ENCODE results near the gene RPP14. TPM values are rescaled to one million over a fixed set of nuclear protein-coding genes. Genes with fewer than 3 reads are reported as not detected.
A peak's percentile ranks its signal among the peaks of the same experiment; 100 is the strongest.

Gene RPP14
- total and polyA plus RNA-seq, 2 of the 4 experiments (the other 2 are of a cell fraction), result 6.6 to 7.8 TPM

GRCh38 chr3:58335652-58335947 lies 29.6 kb downstream of the RPP14 start:
- peak overlapping the region; percentile 89 for H3K56ac ChIP-seq (ENCODE audit: extremely low read depth, insufficient read depth, low read length)
- peak overlapping the region; percentile 48 for H2AK5ac ChIP-seq (ENCODE audit: low read depth, low read length)
- no peaks in the 10 kb centered on the region for H3K9me3 ChIP-seq (ENCODE audit: control insufficient read depth, insufficient read depth, low read length)
- dilution Hi-C loops (cut with HindIII; ENCODE audit: low sequenced_read_pairs, unreplicated experiment), result no loop called here
- H3K9ac ChIP-seq (ENCODE audit: low read depth, low read length), result peak overlapping the region; percentile 85
- peak overlapping the region; percentile 66 for H3K23ac ChIP-seq (ENCODE audit: low read depth, low read length)
- peaks cover 4% of the 10 kb centered on the region; the same call in 1 of the 2 replicates for H3K9me1 ChIP-seq (ENCODE audit: insufficient read depth, low read length)
- intact Hi-C loops (cut with micrococcal nuclease), result loop anchor here (10.0 kb wide), 1 partner anchor 289 kb away; no protein-coding TSS in a partner anchor
- peak overlapping the region; percentile 68 to 83 for H4K8ac ChIP-seq (ENCODE audit: low read depth in 2 of 2, low read length in 2 of 2)
- H3K36me3 ChIP-seq (ENCODE audit: control insufficient read depth, insufficient read depth, low read length), result no peaks in the 10 kb centered on the region; the same call in 1 of the 2 replicates
- ATAC-seq (ENCODE audit: low read depth) (no peak), DNase-seq (no peak)
- H4K20me1 ChIP-seq (ENCODE audit: insufficient read depth, low read length), result peaks cover 13% of the 10 kb centered on the region; the same call in 1 of the 2 replicates
- H4K5ac ChIP-seq (ENCODE audit: low read depth, low read length), result peak overlapping the region; percentile 100
- H2BK120ac ChIP-seq (ENCODE audit: low read depth, low read length), result peak overlapping the region; percentile 84
- peak overlapping the region; percentile 32; the same call in 1 of the 2 replicates for H3K4me3 ChIP-seq (ENCODE audit: insufficient read depth, low read depth, low read length)
- H2BK15ac ChIP-seq (ENCODE audit: low read depth, low read length), result peak overlapping the region; percentile 79; the same call in 2 of the 3 replicates
- in situ Hi-C loops (cut with MboI; ENCODE audit: low sequenced_read_pairs), result no loop called here
- H3K79me1 ChIP-seq (ENCODE audit: low read depth in 1 of 2, low read length in 2 of 2), result peaks cover 14 to 51% of the 10 kb centered on the region in 2 experiments; a peak in 3 of 4 replicates
- H3K18ac ChIP-seq (ENCODE audit: low read depth, low read length), result peak overlapping the region; percentile 100
- peaks cover 16% of the 10 kb centered on the region for H3K4me1 ChIP-seq (ENCODE audit: control insufficient read depth, insufficient read depth, low read length)
- peak overlapping the region; percentile 92 for H3K14ac ChIP-seq (replicated peaks; ENCODE audit: low read depth, low read length)
- H2AK9ac ChIP-seq (replicated peaks; ENCODE audit: low read depth, low read length, poor library complexity), result peak overlapping the region; percentile 8
- H3K4me2 ChIP-seq (ENCODE audit: low read depth, low read length), result peak overlapping the region; percentile 99
- 0% methylated on average over 1 of the region's 1 CpG; no CpG with 5 or more reads in 1 of the 2 experiments for WGBS, 2 experiments (ENCODE audit: extremely low coverage in 2 of 2, insufficient read length in 1 of 2)
- ChIA-PET CTCF (interaction anchor here (0.7 to 1.9 kb wide), 2 partner anchors 51 to 79 kb away, joined by 3 to 7 read pairs; no protein-coding TSS in a partner anchor), POLR2A (ENCODE audit: unreplicated experiment) (interaction anchor here (0.5 to 1.0 kb wide), 2 partner anchors 15 to 38 kb away, joined by 3 read pairs; no protein-coding TSS in a partner anchor)
- BruUV-seq (replicated peaks), result no TSS peak
- peak overlapping the region; percentile 92 for H4K91ac ChIP-seq (ENCODE audit: insufficient read depth, low read depth, low read length)
- peak overlapping the region; percentile 77 for H2BK20ac ChIP-seq (ENCODE audit: low read depth, low read length)
- no peaks in the 10 kb centered on the region for H3K27me3 ChIP-seq (ENCODE audit: control insufficient read depth, insufficient read depth, low read length)
- peak overlapping the region; percentile 90 for H2BK5ac ChIP-seq (ENCODE audit: low read depth, low read length, poor library complexity, severe bottlenecking)
- TF ChIP-seq SMC3 (IDR thresholded peaks at IDR 0.05; ENCODE audit: low read depth, low read length) (no peak), RAD21 (IDR thresholded peaks at IDR 0.05; ENCODE audit: low read length) (no peak), NFE2L2 (IDR thresholded peaks at IDR 0.05; ENCODE audit: low read depth, low read length) (no peak), CEBPB (IDR thresholded peaks at IDR 0.05; ENCODE audit: low read depth, low read length) (no peak), RFX5 (IDR thresholded peaks at IDR 0.05; ENCODE audit: low read depth, low read length) (no peak), RCOR1 (IDR thresholded peaks at IDR 0.05; ENCODE audit: insufficient replicate concordance, low read length) (no peak), MAFK (IDR thresholded peaks at IDR 0.05; ENCODE audit: low read depth, low read length) (no peak), BHLHE40 (IDR thresholded peaks at IDR 0.05; ENCODE audit: low read depth, low read length) (no peak), MAZ (IDR thresholded peaks at IDR 0.05; ENCODE audit: borderline replicate concordance, low read depth, low read length) (no peak), POLR2A (IDR thresholded peaks at IDR 0.05; ENCODE audit: low read depth, low read length) (no peak), ELK1 (IDR thresholded peaks at IDR 0.05; ENCODE audit: borderline replicate concordance, low read depth, low read length) (no peak), CTCF (conservative IDR thresholded peaks at IDR 0.05; ENCODE audit: low read depth, low read length) (no peak), FOS (IDR thresholded peaks at IDR 0.05; ENCODE audit: low read depth, low read length) (no peak), USF2 (IDR thresholded peaks at IDR 0.05; ENCODE audit: low read depth, low read length) (no peak), MXI1 (IDR thresholded peaks at IDR 0.05; ENCODE audit: borderline replicate concordance, low read depth, low read length) (no peak), CHD1 (IDR thresholded peaks at IDR 0.05; ENCODE audit: low read depth, low read length) (no peak)
- no peak overlapping the region for H2AFZ ChIP-seq (replicated peaks; ENCODE audit: low read length, poor library complexity)
- peak overlapping the region; percentile 98 for H3K27ac ChIP-seq (ENCODE audit: insufficient read depth, low read length)
- peak overlapping the region; percentile 93 for H3K4ac ChIP-seq (ENCODE audit: low read depth, low read length)
